ENCODE measurements around the gene SMAD7.
A peak's percentile ranks its signal among the peaks of the same experiment; 100 is the strongest.

The SMAD7 gene

GRCh38 chr18:48913775-48914174, 37.0 kb downstream of the SMAD7 start:
- peak; percentile 27 for DNase-seq

- peak; percentile 15 for DNase-seq
Measured at GRCh38 chr18:48913201-48913600, 37.6 kb downstream of the SMAD7 start.

GRCh38 chr18:48910972-48911545, 39.7 kb downstream of the SMAD7 start:
- DNase-seq, result peak; percentile 41

GRCh38 chr18:48909721-48910120, 41.0 kb downstream of the SMAD7 start:
- peak; percentile 6 for DNase-seq

GRCh38 chr18:48908916-48909315, 41.8 kb downstream of the SMAD7 start:
- DNase-seq, result peak; percentile 24

GRCh38 chr18:48905513-48905912, 45.3 kb downstream of the SMAD7 start:
- no peak for DNase-seq

GRCh38 chr18:48904847-48905394, 45.8 kb downstream of the SMAD7 start:
- DNase-seq, result no peak

GRCh38 chr18:48904091-48904490, 46.7 kb downstream of the SMAD7 start:
- no peak for DNase-seq

- no peak for DNase-seq
Measured at GRCh38 chr18:48902856-48903601, 47.7 kb downstream of the SMAD7 start.

GRCh38 chr18:48902023-48902855, 48.5 kb downstream of the SMAD7 start:
- DNase-seq, result peak; percentile 92

GRCh38 chr18:48901145-48902022, 49.4 kb downstream of the SMAD7 start:
- no peak for DNase-seq

- no peak for DNase-seq
Measured at GRCh38 chr18:48900469-48900868, 50.3 kb downstream of the SMAD7 start.

GRCh38 chr18:48899558-48900174, 51.1 kb downstream of the SMAD7 start:
- no peak for DNase-seq

GRCh38 chr18:48898521-48898920, 52.2 kb downstream of the SMAD7 start:
- no peak for DNase-seq

- DNase-seq, result no peak
Measured at GRCh38 chr18:48897531-48897930, 53.2 kb downstream of the SMAD7 start.

- no peak for DNase-seq
Measured at GRCh38 chr18:48896875-48897511, 53.8 kb downstream of the SMAD7 start.

GRCh38 chr18:48896326-48896874, 54.4 kb downstream of the SMAD7 start:
- DNase-seq, result no peak

- DNase-seq, result no peak
Measured at GRCh38 chr18:48894799-48895346, 55.9 kb downstream of the SMAD7 start.

GRCh38 chr18:48893608-48894600, 56.9 kb downstream of the SMAD7 start:
- DNase-seq, result no peak
